ENCODE results near the gene NADK. TPM values are rescaled to one million over a fixed set of nuclear protein-coding genes. Genes with fewer than 3 reads are reported as not detected.

Gene NADK
- total and polyA plus RNA-seq, 2 of the 13 experiments (the other 11 are each of a cell fraction or from before 2014, with no cell fraction given): 56.6 to 60.1 TPM

DNA sequence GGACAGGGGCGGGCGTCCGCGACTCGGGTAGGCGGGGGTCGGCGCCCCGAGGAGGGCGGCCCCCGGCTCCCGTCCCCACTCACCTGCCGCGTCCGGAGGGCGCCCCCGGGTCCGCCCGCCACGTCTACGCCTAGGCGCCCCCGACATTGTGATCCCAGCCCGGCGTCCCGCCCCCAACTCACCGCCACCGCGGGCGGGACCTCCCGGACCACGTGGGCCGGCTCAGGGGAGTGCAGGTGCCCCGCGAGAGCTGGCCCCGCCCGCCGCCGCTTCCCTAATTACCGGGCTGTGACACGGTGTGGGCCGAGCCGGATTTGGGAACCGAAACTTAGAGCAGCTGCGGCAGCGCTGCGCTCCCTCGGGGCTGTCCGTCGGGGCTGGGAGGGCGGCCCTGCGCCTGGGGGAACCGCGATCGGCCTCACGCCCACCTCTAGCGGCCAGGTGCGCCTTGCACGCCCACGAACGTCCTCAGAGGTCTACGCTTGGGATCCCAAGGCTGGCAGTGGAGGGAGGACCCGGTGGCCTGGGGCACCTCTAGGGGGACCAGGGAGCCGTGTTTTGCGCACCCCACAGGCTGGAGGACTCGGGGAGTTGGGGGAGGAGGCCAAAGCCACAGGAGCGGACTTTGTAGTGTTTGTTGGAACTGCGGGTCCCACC lies 521 bp upstream of the NADK start (continued):
- peak; percentile 18; the same call in 1 of the 2 replicates for TF ChIP-seq HOXA5 (CRISPR knock-in tag; IDR thresholded peaks at IDR 0.05)
- TF ChIP-seq FOXJ3 (CRISPR knock-in tag; IDR thresholded peaks at IDR 0.05; ENCODE audit: borderline replicate concordance): no peak
- TF ChIP-seq RFXAP (CRISPR knock-in tag; IDR thresholded peaks at IDR 0.05; ENCODE audit: borderline replicate concordance): no peak
- TF ChIP-seq, protein P1, sequence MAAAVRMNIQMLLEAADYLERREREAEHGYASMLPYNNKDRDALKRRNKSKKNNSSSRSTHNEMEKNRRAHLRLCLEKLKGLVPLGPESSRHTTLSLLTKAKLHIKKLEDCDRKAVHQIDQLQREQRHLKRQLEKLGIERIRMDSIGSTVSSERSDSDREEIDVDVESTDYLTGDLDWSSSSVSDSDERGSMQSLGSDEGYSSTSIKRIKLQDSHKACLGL (CRISPR knock-in tag; IDR thresholded peaks at IDR 0.05): peak; percentile 84; the same call in 1 of the 2 replicates
- TF ChIP-seq, protein P2, sequence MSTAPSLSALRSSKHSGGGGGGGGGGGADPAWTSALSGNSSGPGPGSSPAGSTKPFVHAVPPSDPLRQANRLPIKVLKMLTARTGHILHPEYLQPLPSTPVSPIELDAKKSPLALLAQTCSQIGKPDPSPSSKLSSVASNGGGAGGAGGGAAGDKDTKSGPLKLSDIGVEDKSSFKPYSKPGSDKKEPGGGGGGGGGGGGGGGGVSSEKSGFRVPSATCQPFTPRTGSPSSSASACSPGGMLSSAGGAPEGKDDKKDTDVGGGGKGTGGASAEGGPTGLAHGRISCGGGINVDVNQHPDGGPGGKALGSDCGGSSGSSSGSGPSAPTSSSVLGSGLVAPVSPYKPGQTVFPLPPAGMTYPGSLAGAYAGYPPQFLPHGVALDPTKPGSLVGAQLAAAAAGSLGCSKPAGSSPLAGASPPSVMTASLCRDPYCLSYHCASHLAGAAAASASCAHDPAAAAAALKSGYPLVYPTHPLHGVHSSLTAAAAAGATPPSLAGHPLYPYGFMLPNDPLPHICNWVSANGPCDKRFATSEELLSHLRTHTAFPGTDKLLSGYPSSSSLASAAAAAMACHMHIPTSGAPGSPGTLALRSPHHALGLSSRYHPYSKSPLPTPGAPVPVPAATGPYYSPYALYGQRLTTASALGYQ (CRISPR knock-in tag; IDR thresholded peaks at IDR 0.05): 0 out of 2 replicates have a peak, but pooled peaks have one; percentile 33
- TF ChIP-seq MATR3 (CRISPR knock-in tag; IDR thresholded peaks at IDR 0.05): no peak
- TF ChIP-seq ZSCAN31 (CRISPR knock-in tag; IDR thresholded peaks at IDR 0.05; ENCODE audit: low read depth): 0 out of 2 replicates have a peak, but pooled peaks have one; percentile 22
- TF ChIP-seq ZNF709 (CRISPR knock-in tag; IDR thresholded peaks at IDR 0.05): peak; percentile 35
- TF ChIP-seq ZNF562 (CRISPR knock-in tag; IDR thresholded peaks at IDR 0.05; ENCODE audit: borderline replicate concordance): no peak
- TF ChIP-seq ZNF101 (CRISPR knock-in tag; IDR thresholded peaks at IDR 0.05; ENCODE audit: borderline replicate concordance, low read depth): no peak
- no peak for TF ChIP-seq YEATS2 (CRISPR knock-in tag; IDR thresholded peaks at IDR 0.05; ENCODE audit: borderline replicate concordance)
- TF ChIP-seq ZEB1 (IDR thresholded peaks at IDR 0.05; ENCODE audit: insufficient replicate concordance, low read depth): peak; percentile 88
- peak; percentile 41; the same call in 1 of the 2 replicates for TF ChIP-seq ZNF564 (CRISPR knock-in tag; IDR thresholded peaks at IDR 0.05)
- TF ChIP-seq ZNF337 (CRISPR knock-in tag; IDR thresholded peaks at IDR 0.05; ENCODE audit: borderline replicate concordance, low read depth): no peak
- TF ChIP-seq ZIK1 (CRISPR knock-in tag; IDR thresholded peaks at IDR 0.05; ENCODE audit: borderline replicate concordance, low read depth): no peak; the same call in 1 of the 2 replicates
- TF ChIP-seq, protein P3, sequence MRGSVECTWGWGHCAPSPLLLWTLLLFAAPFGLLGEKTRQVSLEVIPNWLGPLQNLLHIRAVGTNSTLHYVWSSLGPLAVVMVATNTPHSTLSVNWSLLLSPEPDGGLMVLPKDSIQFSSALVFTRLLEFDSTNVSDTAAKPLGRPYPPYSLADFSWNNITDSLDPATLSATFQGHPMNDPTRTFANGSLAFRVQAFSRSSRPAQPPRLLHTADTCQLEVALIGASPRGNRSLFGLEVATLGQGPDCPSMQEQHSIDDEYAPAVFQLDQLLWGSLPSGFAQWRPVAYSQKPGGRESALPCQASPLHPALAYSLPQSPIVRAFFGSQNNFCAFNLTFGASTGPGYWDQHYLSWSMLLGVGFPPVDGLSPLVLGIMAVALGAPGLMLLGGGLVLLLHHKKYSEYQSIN (CRISPR knock-in tag; IDR thresholded peaks at IDR 0.05; ENCODE audit: borderline replicate concordance): no peak
- TF ChIP-seq, protein P4, sequence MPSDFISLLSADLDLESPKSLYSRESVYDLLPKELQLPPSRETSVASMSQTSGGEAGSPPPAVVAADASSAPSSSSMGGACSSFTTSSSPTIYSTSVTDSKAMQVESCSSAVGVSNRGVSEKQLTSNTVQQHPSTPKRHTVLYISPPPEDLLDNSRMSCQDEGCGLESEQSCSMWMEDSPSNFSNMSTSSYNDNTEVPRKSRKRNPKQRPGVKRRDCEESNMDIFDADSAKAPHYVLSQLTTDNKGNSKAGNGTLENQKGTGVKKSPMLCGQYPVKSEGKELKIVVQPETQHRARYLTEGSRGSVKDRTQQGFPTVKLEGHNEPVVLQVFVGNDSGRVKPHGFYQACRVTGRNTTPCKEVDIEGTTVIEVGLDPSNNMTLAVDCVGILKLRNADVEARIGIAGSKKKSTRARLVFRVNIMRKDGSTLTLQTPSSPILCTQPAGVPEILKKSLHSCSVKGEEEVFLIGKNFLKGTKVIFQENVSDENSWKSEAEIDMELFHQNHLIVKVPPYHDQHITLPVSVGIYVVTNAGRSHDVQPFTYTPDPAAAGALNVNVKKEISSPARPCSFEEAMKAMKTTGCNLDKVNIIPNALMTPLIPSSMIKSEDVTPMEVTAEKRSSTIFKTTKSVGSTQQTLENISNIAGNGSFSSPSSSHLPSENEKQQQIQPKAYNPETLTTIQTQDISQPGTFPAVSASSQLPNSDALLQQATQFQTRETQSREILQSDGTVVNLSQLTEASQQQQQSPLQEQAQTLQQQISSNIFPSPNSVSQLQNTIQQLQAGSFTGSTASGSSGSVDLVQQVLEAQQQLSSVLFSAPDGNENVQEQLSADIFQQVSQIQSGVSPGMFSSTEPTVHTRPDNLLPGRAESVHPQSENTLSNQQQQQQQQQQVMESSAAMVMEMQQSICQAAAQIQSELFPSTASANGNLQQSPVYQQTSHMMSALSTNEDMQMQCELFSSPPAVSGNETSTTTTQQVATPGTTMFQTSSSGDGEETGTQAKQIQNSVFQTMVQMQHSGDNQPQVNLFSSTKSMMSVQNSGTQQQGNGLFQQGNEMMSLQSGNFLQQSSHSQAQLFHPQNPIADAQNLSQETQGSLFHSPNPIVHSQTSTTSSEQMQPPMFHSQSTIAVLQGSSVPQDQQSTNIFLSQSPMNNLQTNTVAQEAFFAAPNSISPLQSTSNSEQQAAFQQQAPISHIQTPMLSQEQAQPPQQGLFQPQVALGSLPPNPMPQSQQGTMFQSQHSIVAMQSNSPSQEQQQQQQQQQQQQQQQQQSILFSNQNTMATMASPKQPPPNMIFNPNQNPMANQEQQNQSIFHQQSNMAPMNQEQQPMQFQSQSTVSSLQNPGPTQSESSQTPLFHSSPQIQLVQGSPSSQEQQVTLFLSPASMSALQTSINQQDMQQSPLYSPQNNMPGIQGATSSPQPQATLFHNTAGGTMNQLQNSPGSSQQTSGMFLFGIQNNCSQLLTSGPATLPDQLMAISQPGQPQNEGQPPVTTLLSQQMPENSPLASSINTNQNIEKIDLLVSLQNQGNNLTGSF (CRISPR knock-in tag; IDR thresholded peaks at IDR 0.05): no peak
- no peak for TF ChIP-seq ZNF614 (CRISPR knock-in tag; IDR thresholded peaks at IDR 0.05; ENCODE audit: borderline replicate concordance)
- no peak; the same call in 1 of the 2 replicates for TF ChIP-seq CBFB (CRISPR knock-in tag; IDR thresholded peaks at IDR 0.05)
- TF ChIP-seq JUND (CRISPR knock-in tag; IDR thresholded peaks at IDR 0.05): no peak
- TF ChIP-seq RARA (CRISPR knock-in tag; IDR thresholded peaks at IDR 0.05): no peak
- no peak for TF ChIP-seq TCF7L2 (IDR thresholded peaks at IDR 0.05; ENCODE audit: low read depth, low read length)

Data from HepG2 (cell line).